ENCODE data around the gene KCNF1. TPM values are rescaled to one million over a fixed set of nuclear protein-coding genes. Genes with fewer than 3 reads are reported as not detected.

KCNF1 gene
- polyA plus RNA-seq, 1 donor: 1.3 TPM

- no CpG with 5 or more reads among the region's 5 CpGs for WGBS (ENCODE audit: insufficient coverage, low lambda C conversion rate)
- no peak overlapping the region for H3K4me3 ChIP-seq (ENCODE audit: low read length)
Measured at GRCh38 chr2:10891848-10892247, 19.9 kb upstream of the KCNF1 start.

GRCh38 chr2:10892316-10892715, 19.4 kb upstream of the KCNF1 start:
- no peaks in the 10 kb centered on the region for H3K36me3 ChIP-seq (ENCODE audit: control insufficient read depth, insufficient read depth, low read length)
- H3K27me3 ChIP-seq (ENCODE audit: control insufficient read depth, insufficient read depth, low read length): no peaks in the 10 kb centered on the region
- H3K9me3 ChIP-seq (ENCODE audit: control insufficient read depth, low read depth, low read length): no peaks in the 10 kb centered on the region
- no peak overlapping the region for H3K4me3 ChIP-seq (ENCODE audit: low read length)
- no peak for DNase-seq
- no peaks in the 10 kb centered on the region for H3K4me1 ChIP-seq (ENCODE audit: control insufficient read depth, insufficient read depth, low read length)
- H3K27ac ChIP-seq (ENCODE audit: low read length): no peak overlapping the region

More at GRCh38 chr2:10891848-10892247, 19.9 kb upstream of the KCNF1 start:
- H3K9me3 ChIP-seq (ENCODE audit: control insufficient read depth, low read depth, low read length): no peaks in the 10 kb centered on the region
- no peak overlapping the region for H3K27ac ChIP-seq (ENCODE audit: low read length)
- H3K27me3 ChIP-seq (ENCODE audit: control insufficient read depth, insufficient read depth, low read length): no peaks in the 10 kb centered on the region
- DNase-seq: no peak
- H3K36me3 ChIP-seq (ENCODE audit: control insufficient read depth, insufficient read depth, low read length): no peaks in the 10 kb centered on the region
- no peaks in the 10 kb centered on the region for H3K4me1 ChIP-seq (ENCODE audit: control insufficient read depth, insufficient read depth, low read length)

- no peak for DNase-seq
- Histone ChIP-seq H3K4me3 (ENCODE audit: low read length) (no peak overlapping the region), H3K36me3 (ENCODE audit: control insufficient read depth, insufficient read depth, low read length) (no peaks in the 10 kb centered on the region), H3K4me1 (ENCODE audit: control insufficient read depth, insufficient read depth, low read length) (no peaks in the 10 kb centered on the region), H3K9me3 (ENCODE audit: control insufficient read depth, low read depth, low read length) (no peaks in the 10 kb centered on the region), H3K27ac (ENCODE audit: low read length) (no peak overlapping the region), H3K27me3 (ENCODE audit: control insufficient read depth, insufficient read depth, low read length) (no peaks in the 10 kb centered on the region)
- no CpG with 5 or more reads among the region's 5 CpGs for WGBS (ENCODE audit: insufficient coverage, low lambda C conversion rate)
Measured at GRCh38 chr2:10892796-10893350, 18.9 kb upstream of the KCNF1 start.

GRCh38 chr2:10894264-10894935, 17.3 kb upstream of the KCNF1 start:
- Histone ChIP-seq H3K4me3 (ENCODE audit: low read length) (no peak overlapping the region), H3K27me3 (ENCODE audit: control insufficient read depth, insufficient read depth, low read length) (no peaks in the 10 kb centered on the region), H3K4me1 (ENCODE audit: control insufficient read depth, insufficient read depth, low read length) (no peaks in the 10 kb centered on the region), H3K27ac (ENCODE audit: low read length) (no peak overlapping the region), H3K36me3 (ENCODE audit: control insufficient read depth, insufficient read depth, low read length) (no peaks in the 10 kb centered on the region), H3K9me3 (ENCODE audit: control insufficient read depth, low read depth, low read length) (no peaks in the 10 kb centered on the region)
- DNase-seq: no peak
- no CpG with 5 or more reads among the region's 4 CpGs for WGBS (ENCODE audit: insufficient coverage, low lambda C conversion rate)

GRCh38 chr2:10895231-10895630, 16.5 kb upstream of the KCNF1 start:
- no peak overlapping the region for H3K4me3 ChIP-seq (ENCODE audit: low read length)
- H3K36me3 ChIP-seq (ENCODE audit: control insufficient read depth, insufficient read depth, low read length): no peaks in the 10 kb centered on the region
- WGBS (ENCODE audit: insufficient coverage, low lambda C conversion rate): no CpG with 5 or more reads among the region's 2 CpGs
- H3K27me3 ChIP-seq (ENCODE audit: control insufficient read depth, insufficient read depth, low read length): no peaks in the 10 kb centered on the region
- no peak overlapping the region for H3K27ac ChIP-seq (ENCODE audit: low read length)
- no peaks in the 10 kb centered on the region for H3K9me3 ChIP-seq (ENCODE audit: control insufficient read depth, low read depth, low read length)
- no peak for DNase-seq
- H3K4me1 ChIP-seq (ENCODE audit: control insufficient read depth, insufficient read depth, low read length): no peaks in the 10 kb centered on the region

- WGBS (ENCODE audit: insufficient coverage, low lambda C conversion rate): 100% methylated on average over 1 of the region's 4 CpGs
- Histone ChIP-seq H3K4me3 (ENCODE audit: low read length) (no peak overlapping the region), H3K27ac (ENCODE audit: low read length) (no peak overlapping the region), H3K27me3 (ENCODE audit: control insufficient read depth, insufficient read depth, low read length) (no peaks in the 10 kb centered on the region), H3K36me3 (ENCODE audit: control insufficient read depth, insufficient read depth, low read length) (no peaks in the 10 kb centered on the region), H3K4me1 (ENCODE audit: control insufficient read depth, insufficient read depth, low read length) (no peaks in the 10 kb centered on the region), H3K9me3 (ENCODE audit: control insufficient read depth, low read depth, low read length) (peaks cover 2% of the 10 kb centered on the region)
- DNase-seq: no peak
Measured at GRCh38 chr2:10897956-10898355, 13.8 kb upstream of the KCNF1 start.

GRCh38 chr2:10900216-10901109, 11.3 kb upstream of the KCNF1 start:
- H3K27me3 ChIP-seq (ENCODE audit: control insufficient read depth, insufficient read depth, low read length): no peaks in the 10 kb centered on the region
- H3K36me3 ChIP-seq (ENCODE audit: control insufficient read depth, insufficient read depth, low read length): no peaks in the 10 kb centered on the region
- WGBS (ENCODE audit: insufficient coverage, low lambda C conversion rate): 50% methylated on average over 2 of the region's 10 CpGs
- no peak overlapping the region for H3K27ac ChIP-seq (ENCODE audit: low read length)
- no peaks in the 10 kb centered on the region for H3K4me1 ChIP-seq (ENCODE audit: control insufficient read depth, insufficient read depth, low read length)
- no peak overlapping the region for H3K4me3 ChIP-seq (ENCODE audit: low read length)
- no peak for DNase-seq
- H3K9me3 ChIP-seq (ENCODE audit: control insufficient read depth, low read depth, low read length): peaks cover 7% of the 10 kb centered on the region

GRCh38 chr2:10901160-10901939, 10.4 kb upstream of the KCNF1 start:
- H3K9me3 ChIP-seq (ENCODE audit: control insufficient read depth, low read depth, low read length): peaks cover 7% of the 10 kb centered on the region
- no peak for DNase-seq
- no peaks in the 10 kb centered on the region for H3K27me3 ChIP-seq (ENCODE audit: control insufficient read depth, insufficient read depth, low read length)
- H3K27ac ChIP-seq (ENCODE audit: low read length): no peak overlapping the region
- no peaks in the 10 kb centered on the region for H3K4me1 ChIP-seq (ENCODE audit: control insufficient read depth, insufficient read depth, low read length)
- no peak overlapping the region for H3K4me3 ChIP-seq (ENCODE audit: low read length)
- H3K36me3 ChIP-seq (ENCODE audit: control insufficient read depth, insufficient read depth, low read length): no peaks in the 10 kb centered on the region
- WGBS (ENCODE audit: insufficient coverage, low lambda C conversion rate): no CpG with 5 or more reads among the region's 12 CpGs

- no peak for DNase-seq
- Histone ChIP-seq H3K27me3 (ENCODE audit: control insufficient read depth, insufficient read depth, low read length) (no peaks in the 10 kb centered on the region), H3K27ac (ENCODE audit: low read length) (no peak overlapping the region), H3K9me3 (ENCODE audit: control insufficient read depth, low read depth, low read length) (peaks cover 7% of the 10 kb centered on the region), H3K4me1 (ENCODE audit: control insufficient read depth, insufficient read depth, low read length) (no peaks in the 10 kb centered on the region), H3K36me3 (ENCODE audit: control insufficient read depth, insufficient read depth, low read length) (no peaks in the 10 kb centered on the region), H3K4me3 (ENCODE audit: low read length) (no peak overlapping the region)
- WGBS (ENCODE audit: insufficient coverage, low lambda C conversion rate): 100% methylated on average over 1 of the region's 2 CpGs
Measured at GRCh38 chr2:10903861-10904210, 7.9 kb upstream of the KCNF1 start.

GRCh38 chr2:10904455-10904854, 7.3 kb upstream of the KCNF1 start:
- WGBS (ENCODE audit: insufficient coverage, low lambda C conversion rate): no CpG with 5 or more reads among the region's 6 CpGs
- DNase-seq: no peak
- no peaks in the 10 kb centered on the region for H3K4me1 ChIP-seq (ENCODE audit: control insufficient read depth, insufficient read depth, low read length)
- H3K27me3 ChIP-seq (ENCODE audit: control insufficient read depth, insufficient read depth, low read length): no peaks in the 10 kb centered on the region
- peaks cover 7% of the 10 kb centered on the region for H3K9me3 ChIP-seq (ENCODE audit: control insufficient read depth, low read depth, low read length)
- H3K27ac ChIP-seq (ENCODE audit: low read length): no peak overlapping the region
- H3K36me3 ChIP-seq (ENCODE audit: control insufficient read depth, insufficient read depth, low read length): no peaks in the 10 kb centered on the region
- H3K4me3 ChIP-seq (ENCODE audit: low read length): no peak overlapping the region
